HG03439 (cell line): ENCODE data around the gene SRPK3.
"Not testable (repeated sequence)": the region's sequence is repeated elsewhere in the genome, so short reads cannot be mapped to it uniquely, and the experiment has no call there.

Experiments used
- ATAC-seq: cut with Tn5 transposase; IDR thresholded peaks from one replicate; pipeline ENCODE4 v1.9.1; 2021; ENCODE audit warnings: mild to moderate bottlenecking, moderate library complexity; ENCODE audit not compliant: unreplicated experiment

The SRPK3 gene

DNA sequence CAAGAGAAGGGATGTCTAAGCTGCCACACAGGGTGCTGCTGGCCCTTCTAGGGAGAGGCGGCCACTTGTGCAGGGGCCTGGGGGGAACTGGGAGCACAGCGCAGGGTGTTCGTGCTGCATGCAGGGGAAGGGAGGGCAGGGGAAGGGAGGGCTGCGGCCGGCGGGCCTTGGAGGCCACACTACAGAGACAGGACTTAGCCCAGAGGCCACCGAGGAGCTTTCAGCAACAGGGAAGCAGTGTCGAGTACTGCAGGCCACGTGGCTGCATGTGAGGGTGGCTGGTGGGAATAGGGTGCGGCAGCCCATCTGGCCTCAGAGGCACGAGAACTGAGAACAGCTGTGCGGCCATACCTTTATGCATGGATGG lies 35.8 kb upstream of the SRPK3 start:
- not testable (repeated sequence) for ATAC-seq

DNA sequence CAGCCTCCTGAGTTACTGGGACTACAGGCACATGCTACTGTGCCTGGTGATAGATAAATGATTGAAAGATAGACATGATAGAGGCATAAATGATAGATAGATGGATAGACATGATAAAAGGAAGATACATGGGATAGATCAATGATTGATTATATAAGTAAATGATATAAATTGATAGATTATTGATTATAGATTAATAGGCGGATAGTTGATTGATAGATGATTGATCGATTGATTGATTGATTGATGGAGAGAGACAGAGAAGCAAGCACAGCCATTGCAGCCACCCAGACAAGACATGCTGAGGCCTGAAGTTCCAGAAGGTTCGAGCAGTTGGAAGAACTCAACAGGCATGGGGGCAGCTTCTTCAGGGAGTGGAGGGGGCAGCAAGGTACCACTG lies 34.5 kb upstream of the SRPK3 start:
- no peak for ATAC-seq

DNA sequence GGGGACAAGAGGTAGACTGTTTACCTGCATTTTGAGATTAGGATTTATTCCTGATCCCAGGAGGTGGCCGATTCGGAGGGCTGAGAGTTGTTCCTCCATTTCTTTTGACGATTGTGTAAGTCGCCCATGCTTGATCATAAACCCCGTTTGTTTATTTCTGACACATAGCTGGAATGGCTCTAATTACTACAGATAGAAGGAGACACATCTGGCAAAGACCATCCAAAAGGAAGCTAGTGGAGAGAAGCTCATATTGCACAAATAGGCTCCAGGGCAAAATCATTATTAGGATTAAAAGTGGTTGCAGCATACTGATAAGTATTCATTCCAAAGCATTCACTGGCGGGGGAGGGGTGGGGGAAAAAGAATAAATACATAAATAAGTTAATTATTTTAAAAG lies 33.9 kb upstream of the SRPK3 start:
- not testable (repeated sequence) for ATAC-seq

DNA sequence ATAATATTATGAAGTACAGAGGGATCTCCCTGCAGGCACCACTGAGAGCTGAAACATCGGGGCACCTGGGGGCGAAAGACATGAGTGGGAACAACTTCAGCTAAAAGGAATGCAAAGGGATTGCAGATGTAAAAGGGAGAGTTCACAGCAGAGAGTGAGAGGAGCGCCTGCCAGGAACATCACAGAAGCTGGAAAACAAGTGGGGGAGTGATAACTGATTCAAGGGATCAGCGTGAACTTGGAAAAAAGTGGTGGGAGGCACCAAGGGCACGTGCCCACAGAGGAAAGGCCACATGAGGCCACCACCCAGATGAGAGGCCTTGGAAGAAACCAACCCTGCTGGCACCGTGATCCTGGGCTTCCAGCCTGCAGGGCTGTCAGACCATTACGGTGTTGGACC lies 31.8 kb upstream of the SRPK3 start:
- not testable (repeated sequence) for ATAC-seq

DNA sequence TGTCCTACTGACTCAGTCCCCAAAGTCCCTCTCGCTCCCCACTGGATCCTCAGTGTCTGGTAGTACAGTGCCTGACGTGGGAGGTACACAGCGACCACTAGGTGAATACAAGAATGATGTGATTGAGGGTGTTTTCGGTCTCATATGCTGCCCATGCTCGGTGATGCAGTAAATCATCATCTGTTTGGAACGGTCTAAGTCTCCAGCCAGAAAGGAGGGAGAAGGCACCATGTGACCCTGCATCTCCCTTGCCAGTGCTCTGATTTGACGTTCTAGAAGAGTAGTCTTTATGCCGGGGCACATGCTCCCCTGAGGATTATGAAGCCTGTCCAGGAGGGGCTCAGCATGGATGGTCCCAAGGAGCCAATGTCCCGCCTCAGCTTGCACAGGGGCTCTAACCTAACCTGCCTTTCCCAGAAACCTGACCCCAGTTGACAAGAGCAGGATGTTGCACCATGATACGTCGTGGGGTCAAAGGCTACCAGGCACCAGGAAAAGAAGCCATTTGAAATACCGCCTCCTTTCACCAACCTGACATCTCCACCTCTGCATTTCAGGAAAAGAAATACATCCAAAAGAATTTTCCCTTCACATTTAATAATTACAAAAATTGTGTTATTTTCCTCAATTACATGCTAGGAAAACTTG lies 30.6 kb upstream of the SRPK3 start:
- ATAC-seq, result no peak

DNA sequence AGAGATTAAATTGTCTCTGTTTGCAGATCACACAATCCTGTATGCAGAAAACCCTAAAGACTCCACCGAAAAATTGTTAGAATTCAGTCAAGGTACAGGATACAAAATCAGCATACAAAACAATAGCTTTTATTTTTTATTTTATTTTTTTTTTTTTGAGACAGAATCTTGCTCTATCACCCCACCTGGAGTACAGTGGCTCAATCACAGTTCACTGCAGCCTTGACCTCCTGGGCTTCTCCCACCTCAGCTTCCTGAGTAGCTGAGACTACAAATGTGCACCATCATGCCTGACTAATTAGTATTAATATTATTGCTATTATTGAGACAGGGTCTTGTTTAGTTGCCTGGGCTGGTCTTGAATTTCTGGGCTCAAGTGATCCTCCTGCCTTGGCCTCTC lies 25.7 kb upstream of the SRPK3 start:
- ATAC-seq, result no peak

DNA sequence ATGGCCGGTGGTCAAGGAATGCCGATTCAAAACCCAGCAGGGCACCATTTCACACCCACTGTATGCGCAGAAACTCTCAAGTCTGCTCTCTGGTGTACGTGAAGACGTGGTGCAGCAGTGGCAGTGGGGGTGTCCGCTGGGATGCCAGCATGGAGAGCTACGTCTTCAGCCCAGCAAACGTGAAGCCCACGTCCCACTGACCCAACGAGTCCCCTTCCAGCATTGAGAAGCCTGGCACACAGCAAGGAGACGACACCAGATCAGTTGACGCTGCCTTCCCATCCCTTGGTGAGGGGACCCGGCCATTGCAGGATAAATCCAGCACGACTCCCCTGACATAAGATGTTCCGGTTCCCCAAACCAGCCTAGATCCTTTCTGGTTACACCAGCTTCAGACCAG lies 19.0 kb upstream of the SRPK3 start:
- no peak for ATAC-seq

DNA sequence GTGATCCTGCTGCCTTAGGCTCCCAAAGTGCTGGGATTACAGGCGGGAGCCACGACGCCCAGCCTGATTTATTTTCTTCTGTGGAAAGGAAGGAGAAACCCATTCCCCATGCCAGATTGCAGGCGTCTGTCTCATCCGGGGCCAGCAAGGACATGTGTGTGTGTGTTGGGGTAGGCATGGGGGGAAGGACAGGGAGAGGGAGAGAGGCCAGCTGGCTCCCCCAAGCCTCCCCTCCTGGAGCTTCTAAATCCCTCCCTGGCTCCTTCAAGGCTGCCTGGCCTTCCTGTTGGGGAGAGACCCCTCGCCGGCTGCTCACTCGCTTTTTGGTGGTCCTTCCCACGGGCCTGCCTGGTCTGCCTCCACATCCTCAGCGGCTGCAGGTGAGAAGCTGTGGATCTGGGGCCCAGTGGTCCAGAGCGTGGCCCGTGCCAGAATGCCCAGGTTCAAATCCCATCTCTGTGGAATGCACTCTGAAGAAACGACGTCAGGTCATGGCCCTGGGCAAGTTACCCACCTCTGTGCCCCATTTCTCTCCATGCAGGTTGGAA lies 18.1 kb upstream of the SRPK3 start:
- ATAC-seq, result no peak

DNA sequence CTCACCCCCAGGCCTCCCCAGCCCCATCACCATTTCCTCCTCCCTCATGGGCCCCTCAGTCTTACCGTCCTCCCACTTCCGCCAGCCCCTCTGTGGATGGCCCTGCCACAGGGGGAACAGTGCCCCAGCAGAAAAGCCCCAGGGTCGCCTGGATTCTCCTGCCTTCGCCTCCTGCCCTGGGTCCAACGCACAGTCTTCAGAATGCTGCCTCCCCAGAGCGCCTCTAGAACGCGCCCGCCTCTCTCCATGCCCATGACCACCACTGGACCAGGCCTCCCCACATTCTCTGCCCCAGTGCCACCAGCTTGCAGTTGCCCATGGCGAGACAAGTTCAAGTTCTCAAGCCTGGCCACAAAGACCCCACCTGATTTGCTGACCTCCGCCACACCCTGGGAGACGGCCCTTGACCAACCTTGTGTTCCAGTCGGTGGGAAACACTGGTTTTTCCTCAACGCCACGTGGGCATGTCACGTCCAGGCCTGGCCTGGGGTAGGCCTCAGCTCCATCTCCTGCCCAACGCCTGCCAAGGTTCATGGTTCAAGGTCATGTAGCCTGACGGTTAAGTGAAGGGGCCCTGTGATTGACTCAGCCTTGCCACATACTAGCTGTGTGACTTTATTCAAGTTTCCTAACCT lies 17.4 kb upstream of the SRPK3 start:
- ATAC-seq, result no peak

DNA sequence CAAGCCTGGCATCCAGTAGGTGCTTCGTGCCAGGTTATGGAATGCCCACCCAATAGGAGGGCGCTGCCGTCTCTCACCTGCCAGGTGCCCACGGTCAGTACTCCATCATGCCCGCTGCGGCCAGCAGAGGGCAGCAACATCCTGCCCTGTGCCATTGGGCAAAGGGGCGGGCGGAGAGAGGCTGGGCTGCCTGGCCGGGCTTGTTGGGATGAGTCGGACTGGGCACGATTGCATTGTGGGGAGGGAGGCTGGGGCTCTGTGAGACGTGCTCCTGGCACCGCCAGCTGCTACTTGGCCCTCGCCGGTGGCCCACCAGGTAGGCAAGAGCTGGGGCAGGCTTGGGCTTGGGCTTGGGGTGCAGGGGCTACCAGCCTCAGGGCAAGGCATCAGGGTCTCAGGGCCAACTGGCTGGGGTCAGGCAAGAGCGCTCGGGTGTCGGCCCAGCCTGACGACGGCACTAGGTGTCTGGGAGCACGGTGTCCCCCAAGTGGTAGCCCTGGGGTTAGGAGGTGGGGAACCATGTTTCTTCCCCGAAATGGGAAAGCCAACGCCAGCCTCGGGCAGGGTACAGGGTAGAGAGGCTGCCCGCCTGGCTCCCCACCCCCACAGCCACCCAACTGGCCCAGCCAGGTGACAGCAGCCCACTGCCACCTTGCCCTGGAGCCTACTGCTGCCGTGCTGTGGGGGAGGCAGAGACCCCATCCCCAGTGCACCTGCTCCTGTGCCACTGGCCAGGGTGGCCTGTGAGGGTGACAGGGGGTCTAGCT lies 16.7 kb upstream of the SRPK3 start, which contains the start of gene PLXNB3:
PLXNB3 (plus strand) TSS at position 261 of the 767 bp plus-strand sequence. CDS start 1,287 bp downstream, outside the sequence.
- ATAC-seq, result no peak

DNA sequence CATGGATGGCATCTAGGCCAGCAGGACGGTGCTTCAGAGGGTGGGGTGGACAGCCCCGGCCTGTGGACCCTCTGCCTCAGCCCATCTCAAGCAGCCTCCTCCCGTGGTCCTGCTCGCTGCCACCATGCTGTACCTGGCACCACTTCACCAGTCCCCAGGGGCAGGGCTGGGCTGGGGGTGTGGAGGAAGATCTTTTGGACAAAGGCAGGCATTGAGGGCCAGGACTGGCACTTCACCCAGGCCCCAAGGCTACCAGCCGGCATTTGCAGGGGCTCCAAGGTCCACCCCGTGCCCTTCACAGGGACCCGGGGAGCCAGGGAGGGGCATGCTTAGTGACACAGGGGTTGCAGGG lies 16.1 kb upstream of the SRPK3 start:
- ATAC-seq, result no peak

DNA sequence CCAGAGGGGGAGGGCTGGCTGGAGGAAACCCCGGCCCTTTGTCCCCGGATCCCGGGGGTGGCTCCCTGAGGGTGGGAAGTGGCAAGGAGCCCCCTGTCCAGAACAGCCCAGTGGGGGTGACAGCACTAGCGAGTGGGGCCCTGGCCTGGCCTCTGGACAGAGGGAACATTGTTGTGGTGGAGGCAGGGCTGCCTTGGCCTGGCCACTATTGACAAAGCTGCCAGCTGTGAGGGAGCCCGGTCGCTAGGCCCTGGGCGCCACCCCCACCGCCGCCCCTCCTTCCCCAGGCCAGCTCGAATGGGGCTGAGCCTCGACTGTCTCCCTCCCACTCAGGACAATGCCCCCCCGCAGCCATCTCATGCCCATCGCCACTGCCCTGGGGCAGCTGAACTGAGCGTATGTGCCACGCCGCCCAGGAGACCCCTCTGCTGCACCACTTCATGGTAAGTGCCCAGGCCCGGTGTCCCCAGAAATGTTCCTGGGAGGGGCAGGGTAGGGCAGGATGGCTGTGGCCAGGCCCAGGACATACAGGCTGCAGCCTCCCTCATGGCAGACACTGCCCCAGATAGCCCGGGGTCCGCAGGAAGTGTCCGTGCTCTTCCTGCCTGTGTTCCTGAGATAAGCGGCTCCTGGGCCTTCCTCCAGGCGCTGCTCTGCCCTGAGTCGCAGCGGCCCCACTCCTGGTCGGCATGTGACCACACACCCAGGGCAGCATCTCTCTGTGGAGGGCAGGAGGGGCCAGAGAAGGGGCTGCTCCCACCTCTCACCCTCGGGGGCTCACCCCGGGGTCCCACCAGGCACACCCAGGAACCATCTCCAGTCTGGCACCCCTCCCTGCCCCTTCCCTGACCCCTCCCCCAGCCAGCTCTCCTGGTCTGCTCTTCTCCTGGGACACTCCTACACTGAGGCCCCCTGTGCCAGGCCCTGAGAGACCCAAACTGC lies 15.4 kb upstream of the SRPK3 start:
- no peak for ATAC-seq

DNA sequence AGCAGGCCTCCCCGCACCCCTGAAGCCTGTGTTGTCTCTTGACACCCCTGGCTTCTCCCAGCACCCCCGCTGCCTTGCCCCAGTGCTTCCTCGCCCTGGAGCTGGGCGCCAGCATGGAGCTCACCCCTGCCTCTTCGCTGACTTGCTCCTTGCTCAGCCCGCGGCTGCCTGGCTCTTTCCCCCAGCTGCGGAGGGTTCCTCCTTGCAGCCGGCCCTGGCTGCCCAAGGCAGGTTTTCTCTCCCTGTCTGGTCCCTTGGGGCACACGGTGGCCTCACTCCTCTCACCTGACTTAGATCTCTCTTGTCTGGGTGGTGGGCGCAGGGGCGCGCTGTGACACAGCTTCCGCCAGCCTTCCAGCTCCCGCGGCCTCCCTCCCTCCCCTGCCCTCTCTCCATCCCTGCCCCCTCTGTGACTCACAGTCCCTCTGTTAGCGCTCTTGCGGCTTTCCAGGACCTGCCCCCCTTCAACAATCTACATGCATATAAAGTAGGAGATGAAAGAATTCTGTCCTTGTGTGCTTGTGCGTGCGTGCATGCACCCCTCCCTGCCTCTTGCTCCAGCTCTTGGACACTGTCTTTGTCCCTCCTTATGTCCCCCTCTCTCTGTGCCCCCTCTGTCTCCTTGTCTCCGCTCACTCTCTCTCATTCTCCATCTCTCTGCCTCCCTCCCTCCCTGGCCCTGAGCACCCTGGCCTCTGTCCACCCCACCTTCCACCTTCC lies 14.6 kb upstream of the SRPK3 start:
- ATAC-seq, result no peak

DNA sequence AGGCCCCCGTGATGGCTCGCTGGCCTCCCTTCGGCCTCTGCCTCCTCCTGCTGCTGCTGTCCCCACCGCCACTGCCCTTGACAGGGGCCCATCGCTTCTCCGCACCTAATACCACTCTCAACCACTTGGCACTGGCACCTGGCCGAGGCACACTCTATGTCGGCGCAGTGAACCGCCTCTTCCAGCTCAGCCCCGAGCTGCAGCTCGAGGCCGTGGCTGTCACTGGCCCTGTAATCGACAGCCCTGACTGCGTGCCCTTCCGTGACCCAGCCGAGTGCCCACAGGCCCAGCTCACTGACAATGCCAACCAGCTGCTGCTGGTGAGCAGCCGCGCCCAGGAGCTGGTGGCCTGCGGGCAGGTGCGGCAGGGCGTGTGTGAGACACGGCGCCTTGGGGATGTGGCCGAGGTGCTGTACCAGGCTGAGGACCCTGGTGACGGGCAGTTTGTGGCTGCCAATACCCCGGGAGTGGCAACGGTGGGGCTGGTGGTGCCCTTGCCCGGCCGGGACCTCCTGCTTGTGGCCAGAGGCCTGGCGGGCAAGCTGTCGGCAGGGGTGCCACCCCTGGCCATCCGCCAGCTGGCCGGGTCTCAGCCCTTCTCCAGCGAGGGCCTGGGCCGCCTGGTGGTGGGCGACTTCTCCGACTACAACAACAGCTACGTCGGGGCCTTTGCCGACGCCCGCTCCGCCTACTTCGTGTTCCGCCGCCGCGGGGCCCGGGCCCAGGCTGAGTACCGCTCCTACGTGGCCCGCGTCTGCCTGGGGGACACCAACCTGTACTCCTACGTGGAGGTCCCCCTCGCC lies 13.8 kb upstream of the SRPK3 start:
- ATAC-seq, result no peak

DNA sequence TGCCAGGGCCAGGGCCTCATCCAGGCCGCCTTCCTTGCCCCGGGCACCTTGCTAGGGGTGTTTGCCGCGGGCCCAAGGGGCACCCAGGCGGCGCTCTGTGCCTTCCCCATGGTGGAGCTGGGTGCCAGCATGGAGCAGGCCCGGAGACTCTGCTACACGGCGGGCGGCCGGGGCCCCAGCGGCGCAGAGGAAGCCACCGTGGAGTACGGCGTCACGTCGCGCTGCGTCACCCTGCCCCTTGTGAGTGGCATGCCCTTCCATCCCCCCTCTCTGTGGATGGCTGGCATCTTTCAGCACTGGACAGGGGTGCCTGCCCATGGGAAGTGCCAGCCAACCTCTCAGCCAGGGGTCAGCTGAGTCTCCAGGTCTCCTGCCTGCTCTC lies 13.2 kb upstream of the SRPK3 start:
- ATAC-seq, result no peak

DNA sequence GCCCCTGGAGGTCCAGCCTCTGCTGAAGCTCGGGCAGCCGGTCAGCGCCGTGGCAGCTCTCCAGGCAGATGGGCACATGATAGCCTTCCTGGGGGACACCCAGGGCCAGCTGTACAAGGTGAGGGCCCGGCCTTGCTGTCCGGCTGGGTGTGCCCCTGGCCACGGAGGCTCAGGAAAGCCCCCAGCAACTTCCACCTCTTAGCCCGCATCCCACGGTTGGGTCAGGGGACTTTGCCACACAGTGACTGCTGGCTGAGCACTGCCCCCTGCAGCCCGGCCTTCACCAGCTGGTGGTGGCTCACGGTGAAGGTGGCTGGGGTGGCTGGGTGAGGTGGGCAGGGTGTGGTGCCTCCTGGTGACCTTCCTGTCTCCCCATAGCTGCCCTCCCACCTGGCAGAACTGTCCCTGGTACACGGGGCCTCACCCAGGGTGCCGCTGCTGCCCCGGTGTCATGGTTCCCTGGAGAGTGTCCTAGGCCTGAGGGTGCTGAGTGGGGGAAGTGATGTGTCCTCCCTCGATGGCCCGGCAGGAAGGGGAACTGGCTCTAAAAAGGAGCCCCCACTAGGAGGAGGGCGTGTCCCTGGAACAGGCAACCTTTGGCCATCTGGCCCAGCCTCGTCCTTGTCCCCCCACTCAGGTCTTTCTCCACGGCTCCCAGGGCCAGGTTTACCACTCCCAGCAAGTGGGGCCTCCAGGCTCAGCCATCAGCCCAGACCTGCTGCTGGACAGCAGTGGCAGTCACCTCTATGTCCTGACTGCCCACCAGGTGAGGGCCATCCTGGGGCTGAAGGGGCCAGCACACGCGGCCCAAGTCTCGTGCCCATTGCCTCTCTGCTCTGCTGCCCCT lies 12.3 kb upstream of the SRPK3 start:
- no peak for ATAC-seq

DNA sequence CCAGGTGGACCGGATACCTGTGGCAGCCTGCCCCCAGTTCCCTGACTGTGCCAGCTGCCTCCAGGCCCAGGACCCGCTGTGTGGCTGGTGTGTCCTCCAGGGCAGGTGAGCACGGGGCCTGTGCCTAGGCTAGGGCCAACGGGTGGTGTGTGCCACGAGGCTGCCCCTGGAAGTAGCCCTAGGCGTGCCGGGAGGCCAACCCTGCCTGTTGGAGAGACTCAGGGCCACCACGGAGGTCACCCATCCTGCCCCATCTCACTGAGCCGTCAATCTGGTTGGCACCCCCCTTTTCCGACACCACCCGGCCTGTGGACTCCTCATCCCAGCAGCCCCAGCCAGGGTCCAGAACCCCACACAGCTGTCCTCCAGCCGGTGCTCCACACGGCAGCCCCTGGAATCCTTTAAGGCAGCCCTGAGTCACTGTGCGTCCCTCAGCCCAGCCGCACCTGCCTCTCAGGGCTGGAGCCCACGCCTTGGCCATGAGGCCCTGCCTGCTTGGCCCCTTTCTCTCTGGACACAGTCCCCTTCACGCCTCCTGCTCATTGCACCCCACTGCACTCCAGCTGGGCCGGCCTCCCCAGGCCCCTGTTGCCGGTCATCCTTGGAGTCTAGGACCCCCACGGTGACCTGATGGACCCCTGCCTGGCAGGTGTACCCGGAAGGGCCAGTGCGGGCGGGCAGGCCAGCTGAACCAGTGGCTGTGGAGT lies 11.5 kb upstream of the SRPK3 start:
- ATAC-seq, result no peak
